Pulmonary artery endothelial cell (primary cell): ENCODE data around the gene PPP3CA. TPM values are rescaled to one million over a fixed set of nuclear protein-coding genes. Genes with fewer than 3 reads are reported as not detected.
A peak's percentile ranks its signal among the peaks of the same experiment; 100 is the strongest.

Source experiments
- DNase-seq: peaks from one replicate; pipeline ENCODE4 v3.0.0-alpha.2; 2011; ENCODE audit warnings: low read depth, low spot score
- total RNA-seq: library from RNA; depleted of rRNA; stranded (reverse); fragments of >200 nt; gene quantifications from 2 replicates; pipeline ENCODE4 v1.2.3, GENCODE V29; 2014

Gene PPP3CA
- total RNA-seq, result 41.2 and 72.6 TPM in 2 replicates

- no peak for DNase-seq
These were observed at the start of gene PPP3CA for GRCh38 chr4:101347267-101347556. Gene PPP3CA (minus strand): TSS chr4:101347526.

- DNase-seq, result no peak
These were observed 45.9 kb upstream of the PPP3CA start for GRCh38 chr4:101393256-101393655.

- DNase-seq, result no peak
These were observed 23.4 kb upstream of the PPP3CA start for GRCh38 chr4:101370663-101371210.

GRCh38 chr4:101367201-101367600, 19.9 kb upstream of the PPP3CA start:
- DNase-seq, result no peak

- DNase-seq, result no peak
These were observed 19.0 kb upstream of the PPP3CA start for GRCh38 chr4:101366331-101366730.

GRCh38 chr4:101357751-101358150, 10.4 kb upstream of the PPP3CA start:
- DNase-seq, result no peak

GRCh38 chr4:101356928-101357327, 9.6 kb upstream of the PPP3CA start:
- DNase-seq, result peak; percentile 50

- peak; percentile 59 for DNase-seq
These were observed 8.7 kb upstream of the PPP3CA start for GRCh38 chr4:101355767-101356702.

- DNase-seq, result no peak
These were observed 7.9 kb upstream of the PPP3CA start for GRCh38 chr4:101355246-101355645.

GRCh38 chr4:101349801-101350064, 2.4 kb upstream of the PPP3CA start:
- no peak for DNase-seq

- DNase-seq, result no peak
These were observed 1.9 kb upstream of the PPP3CA start for GRCh38 chr4:101348995-101349800.

- DNase-seq, result no peak
These were observed 1.1 kb upstream of the PPP3CA start for GRCh38 chr4:101348367-101348827.

- DNase-seq, result peak; percentile 88
These were observed 436 bp upstream of the PPP3CA start for GRCh38 chr4:101347557-101348366.

GRCh38 chr4:101346351-101347266, 717 bp downstream of the PPP3CA start:
- no peak for DNase-seq

GRCh38 chr4:101345596-101346350, 1.6 kb downstream of the PPP3CA start:
- no peak for DNase-seq

- DNase-seq, result no peak
These were observed 2.1 kb downstream of the PPP3CA start for GRCh38 chr4:101345271-101345595.

- DNase-seq, result no peak
These were observed 8.0 kb downstream of the PPP3CA start for GRCh38 chr4:101339332-101339731.

GRCh38 chr4:101337688-101338087, 9.6 kb downstream of the PPP3CA start:
- DNase-seq, result no peak

GRCh38 chr4:101334963-101335572, 12.3 kb downstream of the PPP3CA start:
- DNase-seq, result no peak
